ENCODE data around the gene CHIA. TPM values are rescaled to one million over a fixed set of nuclear protein-coding genes. Genes with fewer than 3 reads are reported as not detected.
A peak's percentile ranks its signal among the peaks of the same experiment; 100 is the strongest.
"Not testable (repeated sequence)": the region's sequence is repeated elsewhere in the genome, so short reads cannot be mapped to it uniquely, and the experiment has no call there.

CHIA gene
- total RNA-seq, 1 donor from 2014 or later: not detected

GRCh38 chr1:111347026-111347425, 56.4 kb downstream of the CHIA start:
- Histone ChIP-seq H3K4me3 (peak overlapping the region; percentile 45 to 62), H3K9me3 (no peaks in the 10 kb centered on the region), H3K36me3 (no peaks in the 10 kb centered on the region), H3K27me3 (no peaks in the 10 kb centered on the region), H3K27ac (peak overlapping the region; percentile 57), H3K4me1 (peaks cover 9% of the 10 kb centered on the region)
- no peak for DNase-seq (ENCODE audit: extremely low spot score in 2 of 2)
- TF ChIP-seq POLR2A (IDR thresholded peaks at IDR 0.05) (no peak), POLR2AphosphoS5 (IDR thresholded peaks at IDR 0.05; ENCODE audit: insufficient read depth in 1 of 2, low read depth in 1 of 2) (no peak), CTCF (IDR thresholded peaks at IDR 0.05) (no peak)
- intact Hi-C loops (cut with DNase I): no loop called here

- Histone ChIP-seq H3K36me3 (no peaks in the 10 kb centered on the region), H3K9me3 (no peaks in the 10 kb centered on the region), H3K4me3 (no peak overlapping the region), H3K27ac (no peak overlapping the region), H3K27me3 (no peaks in the 10 kb centered on the region), H3K4me1 (no peaks in the 10 kb centered on the region)
- intact Hi-C loops (cut with DNase I): no loop called here
- DNase-seq (ENCODE audit: extremely low spot score in 2 of 2): no peak
- no peak for TF ChIP-seq POLR2A (IDR thresholded peaks at IDR 0.05)
- TF ChIP-seq CTCF (IDR thresholded peaks at IDR 0.05): no peak
- no peak for TF ChIP-seq POLR2AphosphoS5 (IDR thresholded peaks at IDR 0.05; ENCODE audit: insufficient read depth in 1 of 2, low read depth in 1 of 2)
These were observed 61.0 kb downstream of the CHIA start for GRCh38 chr1:111351700-111352099.

- H3K9me3 ChIP-seq: no peaks in the 10 kb centered on the region
- no peaks in the 10 kb centered on the region for H3K27me3 ChIP-seq
- no peak overlapping the region for H3K27ac ChIP-seq
- H3K36me3 ChIP-seq: no peaks in the 10 kb centered on the region
- H3K4me1 ChIP-seq: no peaks in the 10 kb centered on the region
- H3K4me3 ChIP-seq: no peak overlapping the region
- intact Hi-C loops (cut with DNase I): no loop called here
- DNase-seq (ENCODE audit: extremely low spot score in 2 of 2): no peak
- no peak for TF ChIP-seq POLR2A (IDR thresholded peaks at IDR 0.05)
- TF ChIP-seq POLR2AphosphoS5 (IDR thresholded peaks at IDR 0.05; ENCODE audit: insufficient read depth in 1 of 2, low read depth in 1 of 2): no peak
- no peak for TF ChIP-seq CTCF (IDR thresholded peaks at IDR 0.05)
These were observed 63.9 kb downstream of the CHIA start for GRCh38 chr1:111354584-111354983.

GRCh38 chr1:111358964-111359363, 68.3 kb downstream of the CHIA start:
- Histone ChIP-seq H3K36me3 (no peaks in the 10 kb centered on the region), H3K27me3 (no peaks in the 10 kb centered on the region), H3K27ac (no peak overlapping the region), H3K4me1 (no peaks in the 10 kb centered on the region), H3K4me3 (no peak overlapping the region), H3K9me3 (no peaks in the 10 kb centered on the region)
- TF ChIP-seq CTCF (IDR thresholded peaks at IDR 0.05) (no peak), POLR2A (IDR thresholded peaks at IDR 0.05) (no peak), POLR2AphosphoS5 (IDR thresholded peaks at IDR 0.05; ENCODE audit: insufficient read depth in 1 of 2, low read depth in 1 of 2) (no peak)
- DNase-seq (ENCODE audit: extremely low spot score in 2 of 2): no peak
- intact Hi-C loops (cut with DNase I): no loop called here

GRCh38 chr1:111359376-111359775, 68.7 kb downstream of the CHIA start:
- intact Hi-C loops (cut with DNase I): no loop called here
- TF ChIP-seq POLR2A (IDR thresholded peaks at IDR 0.05) (no peak), POLR2AphosphoS5 (IDR thresholded peaks at IDR 0.05; ENCODE audit: insufficient read depth in 1 of 2, low read depth in 1 of 2) (no peak), CTCF (IDR thresholded peaks at IDR 0.05) (no peak)
- Histone ChIP-seq H3K27ac (no peak overlapping the region), H3K4me3 (no peak overlapping the region), H3K27me3 (no peaks in the 10 kb centered on the region), H3K4me1 (no peaks in the 10 kb centered on the region), H3K36me3 (no peaks in the 10 kb centered on the region), H3K9me3 (no peaks in the 10 kb centered on the region)
- no peak for DNase-seq (ENCODE audit: extremely low spot score in 2 of 2)

- DNase-seq (ENCODE audit: extremely low spot score in 2 of 2); H3K4me1 ChIP-seq; H3K36me3 ChIP-seq; H3K27me3 ChIP-seq; intact Hi-C loops (cut with DNase I); H3K27ac ChIP-seq; H3K4me3 ChIP-seq; H3K9me3 ChIP-seq: not testable (repeated sequence)
These were observed 69.6 kb downstream of the CHIA start for GRCh38 chr1:111360257-111360656.
